HG03432 (cell line): ENCODE data around the gene SH3RF3.

Experiments used
- ATAC-seq: cut with Tn5 transposase; IDR thresholded peaks from one replicate; pipeline ENCODE4 v1.9.1; 2021; ENCODE audit warnings: mild to moderate bottlenecking, moderate library complexity; ENCODE audit not compliant: unreplicated experiment

Gene SH3RF3

GRCh38 chr2:109257653-109258052 lies 128.6 kb downstream of the SH3RF3 start:
- no peak for ATAC-seq

GRCh38 chr2:109258376-109258775 lies 129.4 kb downstream of the SH3RF3 start:
- no peak for ATAC-seq

GRCh38 chr2:109258905-109259540 lies 130.0 kb downstream of the SH3RF3 start:
- ATAC-seq: no peak

- no peak for ATAC-seq
These were observed 130.7 kb downstream of the SH3RF3 start for GRCh38 chr2:109259671-109260070.

- no peak for ATAC-seq
These were observed 131.3 kb downstream of the SH3RF3 start for GRCh38 chr2:109260116-109260855.

- no peak for ATAC-seq
These were observed 132.1 kb downstream of the SH3RF3 start for GRCh38 chr2:109260886-109261700.

GRCh38 chr2:109261906-109262631 lies 133.1 kb downstream of the SH3RF3 start:
- no peak for ATAC-seq

GRCh38 chr2:109264595-109265328 lies 135.8 kb downstream of the SH3RF3 start:
- ATAC-seq: no peak

- no peak for ATAC-seq
These were observed 136.4 kb downstream of the SH3RF3 start for GRCh38 chr2:109265369-109265768.

GRCh38 chr2:109265953-109266352 lies 136.9 kb downstream of the SH3RF3 start:
- no peak for ATAC-seq

- ATAC-seq: no peak
These were observed 137.5 kb downstream of the SH3RF3 start for GRCh38 chr2:109266496-109266895.

GRCh38 chr2:109266998-109267854 lies 138.2 kb downstream of the SH3RF3 start:
- no peak for ATAC-seq

GRCh38 chr2:109268916-109269315 lies 139.9 kb downstream of the SH3RF3 start:
- no peak for ATAC-seq

GRCh38 chr2:109269706-109270504 lies 140.9 kb downstream of the SH3RF3 start:
- ATAC-seq: no peak

GRCh38 chr2:109270505-109271312 lies 141.7 kb downstream of the SH3RF3 start:
- ATAC-seq: no peak

- no peak for ATAC-seq
These were observed 142.9 kb downstream of the SH3RF3 start for GRCh38 chr2:109271920-109272319.

- ATAC-seq: no peak
These were observed 143.5 kb downstream of the SH3RF3 start for GRCh38 chr2:109272461-109272860.
